HG03159 (cell line): Measurements from ENCODE around the gene RERE.

ENCODE experiments used
- ATAC-seq: cut with Tn5 transposase; IDR thresholded peaks from one replicate; pipeline ENCODE4 v1.9.1; 2021; ENCODE audit warnings: mild to moderate bottlenecking, moderate library complexity; ENCODE audit not compliant: unreplicated experiment

Gene RERE

DNA sequence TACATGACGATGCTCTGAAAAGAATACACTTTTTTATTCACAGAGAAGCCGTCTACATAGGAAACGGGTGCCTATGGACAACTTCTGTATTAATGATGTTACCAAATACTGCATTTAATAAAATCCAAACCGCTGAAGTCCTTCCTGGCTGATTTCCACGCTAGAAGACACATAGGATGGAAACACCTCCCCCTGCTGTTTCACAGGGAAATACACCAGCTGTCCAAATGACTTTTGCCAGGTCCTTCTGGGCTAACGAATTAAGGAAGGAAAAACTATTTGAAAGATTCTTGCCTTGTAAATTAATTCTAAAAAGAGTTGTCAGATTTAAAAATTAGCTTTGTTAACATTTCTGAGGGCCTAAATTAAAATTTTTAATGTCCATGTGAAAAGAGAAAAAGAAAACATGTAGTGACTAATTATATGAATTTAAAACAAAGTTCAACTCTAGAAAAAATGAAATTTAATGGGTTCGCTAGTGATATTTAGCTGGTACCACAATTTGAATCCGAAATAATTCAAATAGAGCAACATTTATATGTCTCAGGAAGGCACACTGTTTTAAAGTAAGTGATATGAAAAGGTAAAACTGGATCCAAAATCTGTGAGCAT lies 146.0 kb downstream of the RERE start:
- no peak for ATAC-seq

DNA sequence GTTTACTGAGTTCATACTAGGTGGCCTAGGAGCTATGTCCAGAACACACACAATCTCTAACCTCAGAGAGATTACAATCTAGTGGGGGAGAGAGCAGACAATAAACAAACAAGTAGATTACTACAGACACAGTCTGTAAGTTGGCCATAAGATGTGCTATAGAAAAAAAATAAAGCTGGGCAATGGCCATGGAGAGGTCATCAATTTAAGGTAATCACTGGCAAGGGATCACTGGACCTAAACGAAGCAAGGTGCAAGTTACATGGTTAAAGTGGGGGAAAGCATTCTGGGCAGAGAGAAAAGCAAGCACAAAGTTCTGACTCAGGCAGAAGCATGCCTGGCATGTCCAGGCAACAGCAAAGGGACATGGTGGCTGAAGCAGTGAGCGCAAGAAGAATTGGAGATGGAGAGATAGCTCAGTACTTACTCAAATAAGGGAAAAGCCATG lies 147.0 kb downstream of the RERE start:
- no peak for ATAC-seq

DNA sequence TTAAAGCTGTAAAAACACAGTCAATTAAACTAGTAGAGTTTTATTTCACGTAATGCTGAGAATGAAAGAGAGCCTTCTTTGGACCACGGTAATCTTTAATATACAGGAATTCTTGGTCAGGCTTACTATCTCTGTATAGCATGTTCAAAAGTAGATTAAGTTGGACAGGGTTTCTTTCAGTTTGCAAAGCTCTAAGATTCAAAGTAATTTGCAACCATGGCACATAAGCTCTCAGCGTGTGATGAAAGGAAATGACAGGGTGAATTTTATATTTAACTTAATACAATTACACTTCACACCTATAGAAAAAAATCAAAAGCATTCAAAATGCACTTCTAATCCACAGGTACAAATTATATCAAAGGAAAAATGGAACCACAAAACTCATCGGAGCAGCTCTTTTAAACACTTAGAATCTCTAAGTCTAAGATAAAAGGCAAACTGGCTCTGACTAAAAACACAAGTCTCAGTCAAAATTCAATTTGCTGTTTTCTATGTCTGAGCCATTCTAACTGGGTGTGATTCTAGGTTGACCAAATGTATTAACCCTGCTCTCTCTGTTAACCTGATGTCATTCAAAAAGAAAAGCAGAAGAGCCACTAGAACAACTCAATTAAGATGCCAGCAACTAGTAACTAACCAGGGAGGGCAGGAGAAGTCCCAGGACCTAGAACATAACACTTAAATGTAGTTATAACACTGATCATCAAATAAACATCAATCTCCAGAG lies 147.7 kb downstream of the RERE start:
- no peak for ATAC-seq

DNA sequence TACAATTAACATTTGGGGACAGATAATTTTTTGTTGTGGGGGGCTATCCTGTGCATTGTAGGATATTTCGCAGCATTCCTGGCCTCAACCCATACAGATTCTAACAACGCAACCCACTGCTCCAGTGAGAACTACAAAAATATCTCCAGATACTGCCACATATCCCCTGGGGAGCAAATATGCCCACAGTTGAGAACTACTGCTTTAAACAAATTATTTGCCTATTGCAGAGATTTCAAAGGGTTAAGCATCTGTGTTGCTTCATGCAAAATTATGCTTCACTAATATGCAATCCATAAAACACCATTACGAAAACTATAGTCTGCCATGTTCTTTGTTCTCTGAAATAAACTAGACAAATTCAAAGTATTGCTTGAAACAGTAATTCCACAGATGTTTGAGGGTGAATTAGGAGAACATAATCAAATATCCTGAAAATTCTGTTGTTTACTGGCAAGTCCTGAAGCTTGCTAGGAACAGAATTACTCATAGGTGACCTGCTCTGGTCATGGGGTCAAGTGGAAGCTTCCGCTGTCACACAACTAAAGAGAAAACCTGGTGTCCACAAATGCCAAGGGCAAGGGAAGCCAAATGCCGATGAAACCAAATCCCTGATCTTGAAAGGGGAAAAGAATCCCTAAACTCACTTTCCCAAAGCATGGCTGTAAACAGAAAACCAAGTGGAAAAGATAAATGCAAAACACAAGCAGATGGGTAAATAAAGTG lies 149.4 kb downstream of the RERE start:
- no peak for ATAC-seq

DNA sequence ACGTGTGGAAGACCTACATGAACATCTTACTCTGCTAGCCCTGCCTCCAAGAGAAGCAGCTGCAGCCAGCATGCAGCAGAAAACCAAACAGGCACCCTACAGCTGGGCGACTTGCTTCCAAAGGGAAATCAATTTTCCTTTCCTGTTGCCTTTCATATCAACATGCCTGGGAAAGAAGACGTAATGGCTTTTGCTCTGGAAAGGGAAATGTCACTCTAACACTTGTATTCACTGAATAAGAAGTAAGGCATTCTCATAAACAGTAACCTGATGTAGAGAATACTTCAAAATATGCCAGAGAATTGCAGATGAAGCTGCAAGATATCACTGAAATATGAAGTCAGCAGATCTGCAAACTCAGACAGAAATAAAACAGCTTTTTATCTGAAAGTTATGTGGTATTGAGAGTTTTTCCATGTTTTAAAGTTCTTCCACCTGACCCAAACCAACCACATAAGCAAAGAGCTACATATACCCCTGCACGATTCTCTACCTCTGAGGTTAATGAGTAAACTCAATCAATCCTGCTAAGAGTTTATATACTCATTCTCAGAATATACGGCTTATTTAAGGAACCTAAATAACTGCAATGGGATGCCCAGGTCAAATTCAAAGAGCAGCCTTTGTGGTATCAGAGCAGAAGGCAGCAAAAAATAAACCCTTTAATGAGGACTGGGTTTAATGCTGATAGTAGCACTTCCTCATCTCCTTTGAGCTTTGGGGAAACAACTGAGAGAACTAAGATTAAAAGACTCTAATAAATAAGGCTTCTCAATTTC lies 150.9 kb downstream of the RERE start:
- no peak for ATAC-seq

DNA sequence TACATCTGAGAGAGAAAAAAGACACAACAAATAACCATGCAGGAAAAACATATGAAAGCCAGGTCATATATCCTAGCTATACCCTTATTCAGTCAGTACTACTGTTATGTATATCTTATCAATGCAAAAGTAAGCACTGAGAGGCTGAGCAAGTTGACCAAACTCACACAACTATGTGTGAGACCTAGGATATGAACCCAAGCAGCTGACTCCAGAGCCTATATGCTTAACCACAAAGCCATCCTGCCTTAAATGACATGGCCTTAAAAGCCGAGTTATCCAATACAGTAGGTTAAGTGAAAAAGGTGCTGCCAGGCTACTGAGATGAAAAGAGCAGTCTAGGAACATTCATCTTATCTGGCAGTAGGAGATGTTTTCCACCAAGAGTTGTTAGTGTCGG lies 151.6 kb downstream of the RERE start:
- ATAC-seq: no peak

DNA sequence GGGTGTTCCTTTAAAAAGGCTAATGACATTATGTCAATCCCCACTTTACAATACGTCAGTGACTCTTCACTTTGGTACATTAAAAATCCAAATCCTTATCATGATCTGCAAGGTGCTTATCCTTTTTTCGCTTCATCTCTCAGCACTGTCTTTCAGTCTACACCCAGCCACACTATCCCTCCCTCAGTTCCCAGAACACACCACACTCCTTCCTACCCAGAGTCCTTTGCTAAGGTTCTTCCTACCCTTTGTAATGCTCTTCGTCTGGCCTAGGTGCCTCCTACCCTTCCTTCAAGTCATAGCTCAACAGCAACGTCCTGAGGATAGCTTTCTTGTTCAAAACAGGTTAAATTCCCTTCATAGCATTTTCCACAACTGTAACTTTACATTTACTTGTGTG lies 152.6 kb downstream of the RERE start:
- no peak for ATAC-seq

DNA sequence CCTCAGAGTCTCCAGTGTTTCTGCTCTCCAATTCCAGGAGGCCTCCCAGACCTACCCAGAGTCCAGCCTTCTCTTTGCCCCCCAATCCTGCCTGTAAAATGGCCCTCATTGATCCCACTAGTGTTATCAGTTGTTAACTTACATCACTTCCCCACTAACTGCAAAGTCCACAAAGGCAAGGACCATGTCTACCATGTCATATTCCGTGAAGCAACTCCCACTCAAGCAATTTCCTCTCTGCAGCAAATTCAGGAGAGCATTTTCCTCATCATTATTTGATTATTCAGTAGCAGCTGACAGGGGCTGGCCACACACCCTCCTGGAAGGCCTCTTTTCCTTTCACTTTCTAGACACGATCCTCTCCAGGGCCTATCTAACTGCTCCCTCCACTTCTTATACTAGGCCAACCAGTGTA lies 153.5 kb downstream of the RERE start:
- peak; percentile 65 for ATAC-seq

DNA sequence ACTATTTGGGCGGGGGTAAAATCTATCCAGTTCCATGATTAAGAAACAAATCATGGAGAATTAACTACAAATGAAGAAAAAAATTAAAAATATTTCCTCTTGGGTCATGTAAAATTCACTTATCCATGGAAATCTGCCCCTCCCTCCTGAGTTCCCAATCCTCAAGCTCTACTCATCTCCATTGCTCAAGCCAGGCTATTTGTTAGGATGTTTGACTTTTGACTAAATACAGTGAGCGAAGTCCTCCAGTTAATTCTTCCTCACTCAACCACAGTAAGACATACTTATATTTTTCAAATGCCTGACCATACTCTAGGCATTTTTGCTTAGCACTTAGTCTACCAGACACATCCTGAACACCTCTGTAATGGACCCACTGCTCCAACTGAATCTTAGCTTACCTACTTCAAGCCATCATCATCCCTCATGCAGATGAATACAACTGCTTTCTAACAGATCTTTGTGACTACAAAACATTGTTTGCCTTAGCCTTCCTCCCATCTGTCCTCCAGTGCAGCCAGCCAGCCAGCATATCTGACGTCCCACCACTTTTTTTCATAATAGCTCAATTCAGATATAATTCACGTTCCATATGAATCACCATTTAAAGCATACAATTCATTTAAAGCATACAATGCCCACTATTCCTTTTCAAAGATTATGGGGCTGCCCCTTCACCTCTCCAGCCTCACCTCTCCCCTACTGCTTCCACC lies 154.2 kb downstream of the RERE start:
- no peak for ATAC-seq

DNA sequence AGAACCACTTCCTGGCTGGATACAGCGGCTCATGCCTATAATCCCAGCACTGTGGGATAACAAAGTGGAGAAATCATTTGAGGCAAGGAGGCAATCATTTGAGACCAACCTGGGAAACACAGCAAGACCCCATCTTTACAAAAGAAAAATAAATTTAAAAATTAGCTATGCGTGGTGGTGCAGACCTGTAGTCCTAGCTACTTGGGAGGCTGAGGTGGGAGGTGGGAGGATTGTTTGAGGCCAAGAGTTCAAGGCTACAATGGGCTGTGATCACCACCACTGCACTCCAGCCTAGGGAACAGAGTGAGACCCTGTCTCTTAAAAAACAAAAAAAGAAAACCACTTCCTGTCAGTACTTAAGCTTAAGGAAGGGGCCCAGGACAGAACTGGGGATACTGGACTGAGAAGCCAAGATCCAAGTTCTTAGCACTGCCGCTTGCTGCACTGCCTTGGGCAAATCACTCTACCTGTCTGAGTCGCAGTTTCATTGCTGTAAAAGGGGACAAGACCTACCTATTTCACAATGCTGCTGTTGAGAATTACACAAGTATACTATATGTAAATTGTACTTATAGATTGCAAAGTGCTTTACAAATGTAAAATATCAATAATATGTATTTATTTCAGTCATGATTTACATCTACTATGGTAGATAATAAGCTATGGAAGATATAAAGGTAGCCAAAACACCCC lies 154.9 kb downstream of the RERE start:
- no peak for ATAC-seq

DNA sequence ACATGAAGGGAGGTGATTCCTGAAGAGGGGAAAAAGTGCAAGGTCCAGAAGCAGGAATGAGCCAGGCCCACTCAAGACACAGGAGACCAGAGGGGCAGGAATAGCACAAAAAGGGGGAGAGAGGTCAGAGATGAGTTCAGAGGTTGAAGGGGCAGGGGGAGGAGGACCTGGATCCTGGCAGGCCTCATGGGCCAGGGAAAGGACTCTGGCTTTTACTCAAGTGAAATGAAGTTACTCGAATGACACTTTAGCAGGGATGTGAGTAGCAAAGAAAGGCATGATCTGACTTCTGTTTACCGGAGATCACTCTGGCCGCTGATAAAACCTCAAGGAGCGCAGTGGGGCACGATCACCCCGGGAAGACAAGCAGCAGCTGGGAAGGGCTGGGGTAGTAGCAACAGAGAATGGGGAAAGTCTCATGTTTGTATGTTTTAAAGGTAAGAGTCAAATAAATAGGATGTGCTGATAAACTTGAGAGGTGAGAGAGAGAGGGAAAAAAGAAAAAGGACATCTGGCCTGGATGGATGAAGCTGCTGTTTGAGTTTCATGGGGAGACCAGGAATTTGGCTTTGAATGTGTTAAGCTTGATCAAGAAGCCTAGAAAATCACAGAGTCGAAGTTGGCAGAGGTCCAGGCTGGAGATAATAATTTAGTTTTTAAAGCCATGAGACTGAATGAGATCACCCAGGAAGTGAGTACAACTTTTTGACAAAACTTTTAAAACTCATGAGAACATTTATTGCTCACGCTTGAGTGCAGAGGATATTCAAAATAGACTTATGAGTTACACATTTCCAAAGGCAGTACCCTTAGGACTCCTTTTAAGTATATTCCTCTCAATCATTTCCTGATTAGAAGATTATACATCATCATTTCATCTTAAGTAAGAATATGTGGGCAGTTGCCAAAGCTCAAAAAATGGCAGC lies 156.0 kb downstream of the RERE start:
- ATAC-seq: no peak

DNA sequence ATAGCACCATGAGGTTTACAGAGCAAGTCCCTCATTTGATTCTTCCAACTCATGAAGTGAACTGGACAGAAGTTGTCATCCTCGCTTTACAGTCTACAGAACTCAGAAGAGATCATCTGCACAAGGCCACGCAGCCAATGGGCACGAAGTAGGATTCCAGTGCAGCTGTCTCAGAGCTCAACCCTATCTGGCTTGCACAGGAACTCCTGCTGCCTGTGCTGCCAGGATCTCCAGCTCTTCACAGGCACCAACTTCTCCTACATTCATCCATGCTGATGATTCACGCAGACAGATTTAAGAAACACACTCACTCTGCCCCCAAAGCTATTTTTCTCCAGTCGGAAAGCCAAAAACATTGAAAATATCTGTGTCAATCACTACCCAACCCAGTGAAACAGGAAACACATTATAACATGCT lies 157.0 kb downstream of the RERE start:
- ATAC-seq: no peak

DNA sequence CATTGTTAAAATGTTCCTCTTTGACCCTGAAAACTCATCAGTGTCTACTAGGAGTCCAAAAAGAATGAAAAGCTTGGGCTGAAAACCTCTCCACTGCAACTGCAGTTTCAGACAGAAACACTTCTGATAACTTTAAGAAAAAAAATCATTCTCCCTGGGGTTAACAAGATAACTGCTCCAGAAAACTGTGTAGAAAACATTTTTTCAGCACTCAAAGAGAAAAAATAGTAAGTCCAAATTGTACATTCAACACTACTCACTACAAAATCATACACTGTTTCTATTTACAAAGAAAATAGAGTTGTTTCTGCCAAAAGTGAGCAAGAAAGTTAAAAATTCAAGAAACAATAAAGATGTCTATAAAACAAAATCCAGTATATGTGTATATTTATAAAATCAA lies 157.8 kb downstream of the RERE start:
- no peak for ATAC-seq

DNA sequence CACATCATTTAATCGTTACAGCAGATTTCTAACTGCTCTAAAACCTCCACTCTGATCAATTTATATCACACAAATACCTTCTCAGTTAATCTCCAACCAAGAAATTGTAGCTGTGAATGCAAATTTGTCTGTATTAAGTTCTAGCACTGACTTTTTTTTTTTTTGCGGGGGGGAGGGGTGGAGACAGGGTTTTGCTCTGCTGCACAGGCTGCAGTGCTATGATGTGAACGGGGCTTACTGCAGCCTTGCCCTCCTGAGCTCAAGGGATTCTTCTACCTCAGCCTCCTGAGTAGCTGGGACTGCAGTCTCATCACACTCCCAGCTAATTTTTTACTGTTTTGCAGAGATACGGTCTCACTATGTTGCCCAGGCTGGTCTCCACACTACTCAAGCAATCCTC lies 163.6 kb downstream of the RERE start:
- ATAC-seq: no peak

DNA sequence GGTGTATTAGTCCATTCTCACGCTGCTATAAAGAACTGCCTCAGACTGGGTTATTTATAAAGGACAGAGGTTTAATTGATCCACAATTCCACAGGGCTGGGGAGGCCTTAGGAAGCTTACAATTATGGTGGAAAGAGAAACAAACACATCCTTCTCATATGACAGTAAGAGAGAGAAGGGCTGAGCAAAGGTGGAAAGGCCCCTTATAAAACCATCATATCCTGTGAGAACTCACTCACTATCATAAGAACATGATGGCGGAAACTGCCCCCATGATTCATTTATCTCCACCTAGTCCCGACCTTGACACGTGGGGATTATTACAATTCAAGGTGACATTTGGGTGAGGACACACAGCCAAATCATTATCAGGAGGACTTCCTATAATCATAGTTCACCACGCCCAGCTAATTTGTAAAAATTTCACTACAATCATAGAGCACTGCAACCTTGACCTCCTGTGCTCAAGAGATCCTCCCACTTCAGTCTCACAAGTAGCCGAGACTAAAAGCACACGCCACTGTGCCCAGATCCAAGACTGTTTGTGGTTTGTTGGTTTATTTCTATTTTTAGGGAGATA lies 164.9 kb downstream of the RERE start:
- ATAC-seq: no peak

DNA sequence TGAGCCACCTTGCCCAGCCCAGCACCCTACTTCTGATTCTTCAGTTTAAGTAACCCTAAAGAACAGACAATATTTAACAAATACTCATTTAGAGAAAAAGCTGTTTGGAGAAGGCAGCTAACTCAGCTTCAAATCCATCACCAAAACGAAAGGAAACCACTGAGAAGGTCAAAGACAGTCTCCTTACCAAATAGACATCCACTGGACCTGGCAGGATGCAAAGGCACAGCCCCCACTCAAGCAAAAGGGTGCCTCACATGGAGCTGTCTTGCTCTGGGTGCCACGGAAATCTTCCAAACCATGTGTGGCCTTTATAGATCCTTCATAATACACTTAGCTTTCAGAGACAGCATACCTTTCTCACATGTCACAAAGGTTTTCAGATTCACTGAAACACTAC lies 165.5 kb downstream of the RERE start:
- no peak for ATAC-seq

DNA sequence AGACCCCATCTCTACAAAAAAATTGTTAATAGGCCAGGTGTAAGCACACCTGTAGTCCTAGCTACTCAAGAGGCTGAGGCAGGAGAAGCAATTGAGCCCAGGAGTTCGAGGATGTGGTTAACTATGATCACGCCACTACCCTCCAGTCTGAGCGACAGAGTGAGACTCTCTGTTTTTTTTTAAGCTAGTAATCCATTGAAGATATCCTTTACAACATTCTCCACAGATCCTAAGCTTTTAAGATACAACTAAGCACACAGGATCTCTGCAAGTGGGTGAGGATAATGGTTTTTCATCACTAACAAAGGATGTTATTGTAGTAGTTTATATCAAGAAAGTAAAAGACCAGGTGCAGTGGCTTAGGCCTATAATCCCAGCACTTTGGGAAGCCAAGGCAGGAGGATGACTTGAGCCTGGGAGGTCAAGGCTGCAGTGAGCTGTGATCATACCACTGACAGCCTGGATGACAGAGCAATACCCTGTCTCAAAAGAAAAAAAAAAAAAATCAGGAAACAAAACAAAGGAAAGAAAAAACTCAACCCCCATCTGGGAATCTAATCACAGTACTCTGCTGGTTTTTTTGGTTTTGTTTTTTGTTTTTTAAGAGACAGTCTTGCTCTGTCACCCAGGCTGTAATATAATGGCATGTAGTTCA lies 166.1 kb downstream of the RERE start:
- no peak for ATAC-seq

DNA sequence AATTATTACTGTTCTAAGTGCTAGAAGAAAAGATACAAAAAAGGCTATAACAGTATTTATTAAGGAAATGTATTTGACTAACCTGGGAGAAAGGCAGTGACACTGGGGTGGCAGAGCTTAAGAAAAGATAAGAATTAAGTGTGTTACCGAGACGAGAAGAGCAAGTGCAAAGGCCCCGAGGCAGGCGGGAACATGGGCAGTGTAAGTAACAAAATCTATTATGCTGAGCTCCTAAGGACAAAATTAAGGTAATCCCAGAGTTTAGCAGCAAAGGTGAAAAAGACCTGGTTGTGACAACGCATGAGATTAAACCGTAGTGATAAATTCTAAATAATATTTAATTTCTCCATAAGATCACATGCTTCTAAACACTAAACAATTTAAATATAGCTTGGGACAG lies 167.6 kb downstream of the RERE start:
- ATAC-seq: no peak
